ENCODE results near the gene LRRC8D. TPM values are rescaled to one million over a fixed set of nuclear protein-coding genes. Genes with fewer than 3 reads are reported as not detected.

The LRRC8D gene
- total and polyA plus RNA-seq, 2 of the 4 experiments (the other 2 are of a cell fraction) = 34.1 to 35.3 TPM

DNA sequence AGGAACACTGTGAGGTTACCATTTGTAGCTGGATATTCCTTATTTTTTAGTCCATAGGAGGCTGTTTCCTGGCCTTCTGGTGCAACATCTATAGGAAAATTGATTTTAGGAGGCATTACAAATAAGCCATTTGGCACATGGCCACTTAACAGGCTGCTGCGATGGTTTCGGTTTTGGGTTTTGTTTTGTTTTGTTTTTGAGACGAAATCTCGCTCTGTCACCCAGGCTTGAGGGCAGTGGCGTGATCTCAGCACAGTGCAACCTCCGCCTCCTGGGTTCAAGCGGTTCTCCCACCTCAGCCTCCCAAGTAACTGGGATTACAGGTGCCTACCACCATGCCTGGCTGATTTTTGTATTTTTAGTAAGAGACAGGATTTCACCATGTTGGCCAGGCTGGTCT lies 20.1 kb upstream of the LRRC8D start:
- no peak for TF ChIP-seq POLR2A (IDR thresholded peaks at IDR 0.05; ENCODE audit: low read depth, low read length)
- TF ChIP-seq MAZ (IDR thresholded peaks at IDR 0.05; ENCODE audit: borderline replicate concordance, low read depth, low read length) = no peak
- no peak for TF ChIP-seq CEBPB (IDR thresholded peaks at IDR 0.05; ENCODE audit: low read depth, low read length)
- no peak for TF ChIP-seq MXI1 (IDR thresholded peaks at IDR 0.05; ENCODE audit: borderline replicate concordance, low read depth, low read length)
- no peak for TF ChIP-seq SMC3 (IDR thresholded peaks at IDR 0.05; ENCODE audit: low read depth, low read length)
- TF ChIP-seq, protein P1, sequence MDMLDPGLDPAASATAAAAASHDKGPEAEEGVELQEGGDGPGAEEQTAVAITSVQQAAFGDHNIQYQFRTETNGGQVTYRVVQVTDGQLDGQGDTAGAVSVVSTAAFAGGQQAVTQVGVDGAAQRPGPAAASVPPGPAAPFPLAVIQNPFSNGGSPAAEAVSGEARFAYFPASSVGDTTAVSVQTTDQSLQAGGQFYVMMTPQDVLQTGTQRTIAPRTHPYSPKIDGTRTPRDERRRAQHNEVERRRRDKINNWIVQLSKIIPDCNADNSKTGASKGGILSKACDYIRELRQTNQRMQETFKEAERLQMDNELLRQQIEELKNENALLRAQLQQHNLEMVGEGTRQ (IDR thresholded peaks at IDR 0.05; ENCODE audit: low read depth, low read length) = no peak
- no peak for TF ChIP-seq CHD1 (IDR thresholded peaks at IDR 0.05; ENCODE audit: low read depth, low read length)
- TF ChIP-seq RFX5 (IDR thresholded peaks at IDR 0.05; ENCODE audit: low read depth, low read length) = no peak
- no peak for TF ChIP-seq RCOR1 (IDR thresholded peaks at IDR 0.05; ENCODE audit: insufficient replicate concordance, low read length)
- no peak for TF ChIP-seq ELK1 (IDR thresholded peaks at IDR 0.05; ENCODE audit: borderline replicate concordance, low read depth, low read length)
- TF ChIP-seq FOS (IDR thresholded peaks at IDR 0.05; ENCODE audit: low read depth, low read length) = no peak
- TF ChIP-seq MAFK (IDR thresholded peaks at IDR 0.05; ENCODE audit: low read depth, low read length) = no peak
- TF ChIP-seq BHLHE40 (IDR thresholded peaks at IDR 0.05; ENCODE audit: low read depth, low read length) = no peak
- TF ChIP-seq CTCF (conservative IDR thresholded peaks at IDR 0.05; ENCODE audit: low read depth, low read length) = no peak
- no peak for TF ChIP-seq NFE2L2 (IDR thresholded peaks at IDR 0.05; ENCODE audit: low read depth, low read length)
- no peak for TF ChIP-seq RAD21 (IDR thresholded peaks at IDR 0.05; ENCODE audit: low read length)
- no peak overlapping the region for H3K14ac ChIP-seq (replicated peaks; ENCODE audit: low read depth, low read length)
- ChIA-PET POLR2A (ENCODE audit: unreplicated experiment) (no interaction called here), CTCF (no interaction called here)
- H3K27me3 ChIP-seq (ENCODE audit: control insufficient read depth, insufficient read depth, low read length) = no peaks in the 10 kb centered on the region
- WGBS, 2 experiments (ENCODE audit: extremely low coverage in 2 of 2, insufficient read length in 1 of 2) = no CpG with 5 or more reads among the region's 7 CpGs
- no peak overlapping the region for H4K8ac ChIP-seq (ENCODE audit: low read depth in 2 of 2, low read length in 2 of 2)
- no peak overlapping the region for H2BK15ac ChIP-seq (ENCODE audit: low read depth, low read length)
- no peak overlapping the region for H2AFZ ChIP-seq (replicated peaks; ENCODE audit: low read length, poor library complexity)
- no peaks in the 10 kb centered on the region for H3K9me3 ChIP-seq (ENCODE audit: control insufficient read depth, insufficient read depth, low read length)
- H3K4me2 ChIP-seq (ENCODE audit: low read depth, low read length) = no peak overlapping the region
- H2AK9ac ChIP-seq (replicated peaks; ENCODE audit: low read depth, low read length, poor library complexity) = no peak overlapping the region
- no peak overlapping the region for H3K18ac ChIP-seq (ENCODE audit: low read depth, low read length)
- intact Hi-C loops (cut with micrococcal nuclease) = no loop called here
- no peak overlapping the region for H2BK20ac ChIP-seq (ENCODE audit: low read depth, low read length)
- no peak overlapping the region for H2BK120ac ChIP-seq (ENCODE audit: low read depth, low read length)
- no peak overlapping the region for H3K56ac ChIP-seq (ENCODE audit: extremely low read depth, insufficient read depth, low read length)
- no peaks in the 10 kb centered on the region for H3K9me1 ChIP-seq (ENCODE audit: insufficient read depth, low read length)
- no peaks in the 10 kb centered on the region for H3K4me1 ChIP-seq (ENCODE audit: control insufficient read depth, insufficient read depth, low read length)
- no peak for ATAC-seq (ENCODE audit: low read depth)
- H3K36me3 ChIP-seq (ENCODE audit: control insufficient read depth, insufficient read depth, low read length) = no peaks in the 10 kb centered on the region
- H4K5ac ChIP-seq (ENCODE audit: low read depth, low read length) = no peak overlapping the region
- BruUV-seq (replicated peaks) = no TSS peak
- in situ Hi-C loops (cut with MboI; ENCODE audit: low sequenced_read_pairs) = loop anchor here (5.0 kb wide), 1 partner anchor 192 kb away; no protein-coding TSS in a partner anchor
- H4K91ac ChIP-seq (ENCODE audit: insufficient read depth, low read depth, low read length) = no peak overlapping the region
- DNase-seq = no peak
- no peak overlapping the region for H3K4ac ChIP-seq (ENCODE audit: low read depth, low read length)
- H3K4me3 ChIP-seq (ENCODE audit: insufficient read depth, low read depth, low read length) = no peak overlapping the region
- no peak overlapping the region for H2AK5ac ChIP-seq (ENCODE audit: low read depth, low read length)
- no peak overlapping the region for H3K9ac ChIP-seq (ENCODE audit: low read depth, low read length)
- no peak overlapping the region for H3K23ac ChIP-seq (ENCODE audit: low read depth, low read length)
- H3K79me1 ChIP-seq (ENCODE audit: low read depth in 1 of 2, low read length in 2 of 2) = no peaks in the 10 kb centered on the region
- no peaks in the 10 kb centered on the region for H4K20me1 ChIP-seq (ENCODE audit: insufficient read depth, low read length)
- dilution Hi-C loops (cut with HindIII; ENCODE audit: low sequenced_read_pairs, unreplicated experiment) = no loop called here
- no peak overlapping the region for H3K27ac ChIP-seq (ENCODE audit: insufficient read depth, low read length)
- H2BK5ac ChIP-seq (ENCODE audit: low read depth, low read length, poor library complexity, severe bottlenecking) = no peak overlapping the region
